SH-SY5Y (cell line): ENCODE results near the gene AFP.

Experiments
- GATA2 ChIP-seq: IDR thresholded peaks from 2 replicates; pipeline ENCODE4 v1.6.1; 2011; ENCODE audit warnings: mild to moderate bottlenecking, low read depth, low read length
- GATA3 ChIP-seq: IDR thresholded peaks from 2 replicates; pipeline ENCODE4 v1.6.1; 2011; ENCODE audit warnings: low read depth, mild to moderate bottlenecking, low read length, moderate library complexity

The AFP gene

DNA sequence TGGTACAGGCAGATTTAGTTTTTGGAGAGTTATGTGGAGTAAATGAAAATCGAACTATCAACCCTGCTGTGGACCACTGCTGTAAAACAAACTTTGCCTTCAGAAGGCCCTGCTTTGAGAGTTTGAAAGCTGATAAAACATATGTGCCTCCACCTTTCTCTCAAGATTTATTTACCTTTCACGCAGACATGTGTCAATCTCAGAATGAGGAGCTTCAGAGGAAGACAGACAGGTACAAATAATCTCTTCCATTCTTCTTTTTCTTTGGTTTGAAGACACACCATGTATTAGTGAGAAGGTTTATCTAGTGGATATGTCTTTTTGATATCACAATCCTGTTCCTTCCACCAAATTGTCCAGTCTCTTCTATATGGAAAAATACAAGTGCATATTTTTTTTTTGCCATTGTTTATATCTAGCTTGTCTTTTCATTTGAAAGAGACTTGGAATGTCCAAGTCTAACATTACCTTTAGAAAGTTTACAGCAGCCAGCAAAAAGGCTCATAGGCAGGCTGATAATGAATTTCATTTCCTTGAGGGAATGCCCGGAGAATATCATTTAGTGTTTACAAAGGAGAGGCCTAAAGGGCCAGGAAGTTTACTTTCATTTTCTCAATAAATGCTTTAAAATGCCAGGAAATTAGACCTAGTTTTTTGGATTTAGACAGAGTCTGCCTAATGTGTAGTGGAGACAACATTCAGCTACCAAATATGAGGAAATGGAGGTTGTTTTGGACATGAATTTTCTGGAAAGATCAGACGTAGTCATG, 64.2 kb downstream of the AFP start:
- TF ChIP-seq GATA2 = no peak
- TF ChIP-seq GATA3 = no peak

DNA sequence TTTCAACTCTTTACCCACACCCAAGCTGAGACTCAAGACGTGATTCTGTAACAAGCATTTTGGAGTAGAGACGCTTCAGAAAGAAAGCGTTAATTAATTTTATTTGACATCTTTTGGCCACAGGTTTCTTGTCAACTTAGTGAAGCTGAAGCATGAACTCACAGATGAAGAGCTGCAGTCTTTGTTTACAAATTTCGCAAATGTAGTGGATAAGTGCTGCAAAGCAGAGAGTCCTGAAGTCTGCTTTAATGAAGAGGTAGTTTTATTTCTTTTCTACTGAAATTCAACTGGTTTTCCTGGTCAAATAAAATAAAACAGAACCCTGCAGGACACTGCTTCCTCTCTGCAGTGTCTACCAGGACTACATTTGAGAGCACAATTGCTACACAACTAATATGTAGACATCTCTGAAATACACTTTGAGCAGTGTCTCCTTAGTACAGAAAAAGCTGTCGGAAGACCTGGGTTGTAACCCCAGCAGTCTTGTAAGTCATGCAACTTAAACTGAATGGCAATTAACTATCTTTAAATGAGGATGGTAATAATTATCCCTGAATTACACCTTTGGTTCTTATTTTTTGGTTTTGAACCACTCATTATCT, 65.7 kb downstream of the AFP start:
- TF ChIP-seq GATA2 (no peak), GATA3 (no peak)

DNA sequence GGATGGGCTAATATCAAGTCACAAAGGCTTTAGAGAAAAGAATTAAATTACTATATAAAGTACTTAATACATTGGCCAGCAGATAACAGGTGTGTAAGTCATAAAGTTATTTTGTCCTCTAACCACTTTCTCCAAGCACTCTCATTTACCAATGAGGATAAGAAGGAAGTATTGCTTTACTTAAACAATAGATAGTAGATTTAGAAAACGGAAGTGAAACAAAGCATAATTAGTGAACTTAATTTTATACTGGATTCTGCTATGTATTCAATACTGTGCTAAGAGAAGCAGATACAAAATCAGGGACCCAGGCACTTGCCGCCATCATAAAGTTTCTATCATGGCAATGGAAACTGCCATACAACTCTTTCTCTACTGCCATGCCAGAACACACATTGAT, 69.5 kb downstream of the AFP start:
- TF ChIP-seq GATA3 (no peak), GATA2 (no peak)
